HG03025 (cell line): ENCODE data around the gene LYZL2.
"Not testable (repeated sequence)": the region's sequence is repeated elsewhere in the genome, so short reads cannot be mapped to it uniquely, and the experiment has no call there.

Experiments
- ATAC-seq: cut with Tn5 transposase; IDR thresholded peaks from one replicate; pipeline ENCODE4 v1.9.1; 2021; ENCODE audit warnings: mild to moderate bottlenecking, moderate library complexity; ENCODE audit not compliant: unreplicated experiment, low FRiP score

Gene LYZL2

GRCh38 chr10:30639946-30640786 lies 10.6 kb upstream of the LYZL2 start:
- ATAC-seq, result no peak

- no peak for ATAC-seq
These were observed 8.4 kb upstream of the LYZL2 start for GRCh38 chr10:30637881-30638467.

- ATAC-seq, result no peak
These were observed 1.6 kb upstream of the LYZL2 start for GRCh38 chr10:30631188-30631587.

DNA sequence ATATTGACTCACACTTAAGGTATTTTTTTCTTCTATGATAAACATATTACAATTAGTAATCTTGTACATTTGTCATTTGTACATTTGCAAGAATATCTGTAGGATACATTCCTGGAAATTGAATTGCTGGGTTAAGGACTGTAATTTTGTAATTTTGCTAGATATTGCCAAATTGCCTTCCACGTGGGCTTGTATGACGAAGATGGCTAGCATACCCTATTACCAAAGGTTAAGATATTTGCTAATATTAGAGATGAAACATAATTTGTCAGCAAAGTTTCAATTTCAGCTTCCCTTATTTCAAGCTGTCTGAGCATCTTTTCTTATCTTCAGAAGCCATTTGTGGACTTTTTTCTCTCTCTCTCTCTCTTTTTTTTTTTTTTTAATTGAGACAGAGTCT lies 1.0 kb upstream of the LYZL2 start:
- no peak for ATAC-seq

- ATAC-seq, result not testable (repeated sequence)
These were observed 977 bp downstream of the LYZL2 start for GRCh38 chr10:30628576-30628975.

DNA sequence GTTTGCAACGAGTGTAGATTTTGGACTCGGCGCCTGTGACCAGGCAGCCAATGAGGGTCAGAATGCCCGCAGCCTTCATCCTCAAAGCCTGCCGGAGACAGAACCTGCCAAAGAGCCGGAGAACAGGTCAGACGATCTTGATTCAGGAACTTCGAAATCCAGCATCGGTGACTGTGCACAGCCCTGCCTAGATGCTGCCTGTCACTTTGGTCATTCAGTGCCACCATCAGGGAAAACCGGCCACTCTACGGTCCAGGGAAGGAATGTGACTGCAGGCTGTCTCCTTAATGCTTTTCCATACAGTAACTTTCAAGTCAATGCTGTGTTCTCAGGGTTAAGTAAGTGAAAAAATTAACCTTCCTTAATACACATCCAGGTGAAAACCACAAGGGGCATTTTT lies 2.7 kb downstream of the LYZL2 start:
- ATAC-seq, result not testable (repeated sequence)

- ATAC-seq, result not testable (repeated sequence)
These were observed 3.4 kb downstream of the LYZL2 start for GRCh38 chr10:30626196-30626595.

DNA sequence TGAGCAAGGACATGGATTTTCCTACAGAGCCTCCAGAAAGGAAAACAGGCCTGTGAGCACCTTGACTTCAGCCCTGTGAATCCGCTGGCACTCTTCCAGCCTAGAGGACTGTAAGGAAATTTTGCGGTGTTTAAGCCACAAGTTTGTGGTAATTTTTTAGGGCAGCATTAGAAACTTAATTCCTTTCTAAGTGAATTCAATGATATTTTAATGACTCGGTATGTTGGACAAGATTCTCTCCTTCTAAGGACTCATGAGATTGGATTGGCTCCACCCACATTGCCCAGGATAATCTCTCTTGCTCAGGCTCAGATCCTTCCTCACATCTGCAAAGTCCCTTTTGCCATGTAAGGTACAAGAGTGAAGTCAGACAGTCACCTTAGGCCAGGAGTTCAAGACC lies 4.5 kb downstream of the LYZL2 start:
- ATAC-seq, result no peak

- ATAC-seq, result no peak
These were observed 9.6 kb downstream of the LYZL2 start for GRCh38 chr10:30619966-30620365.

DNA sequence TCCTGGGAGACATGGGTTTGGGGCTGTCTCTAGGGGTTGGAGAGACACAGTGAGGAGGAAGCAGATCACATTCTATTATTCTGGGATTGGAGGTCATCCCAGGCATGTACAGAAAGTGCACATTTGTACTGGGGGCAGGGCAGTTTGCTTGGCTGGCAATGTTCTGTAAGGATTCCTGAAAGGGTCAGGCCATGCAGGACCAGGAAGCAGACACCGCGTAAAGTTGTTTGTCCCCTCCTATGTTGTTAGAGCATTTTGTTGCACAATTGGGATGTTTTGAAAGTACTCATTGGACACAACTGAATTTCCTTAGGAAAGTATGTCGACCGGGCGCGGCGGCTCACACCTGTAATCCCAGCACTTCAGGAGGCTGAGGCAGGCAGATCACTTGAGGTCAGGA lies 12.5 kb downstream of the LYZL2 start:
- no peak for ATAC-seq

GRCh38 chr10:30611041-30611440 lies 18.5 kb downstream of the LYZL2 start:
- ATAC-seq, result not testable (repeated sequence)

DNA sequence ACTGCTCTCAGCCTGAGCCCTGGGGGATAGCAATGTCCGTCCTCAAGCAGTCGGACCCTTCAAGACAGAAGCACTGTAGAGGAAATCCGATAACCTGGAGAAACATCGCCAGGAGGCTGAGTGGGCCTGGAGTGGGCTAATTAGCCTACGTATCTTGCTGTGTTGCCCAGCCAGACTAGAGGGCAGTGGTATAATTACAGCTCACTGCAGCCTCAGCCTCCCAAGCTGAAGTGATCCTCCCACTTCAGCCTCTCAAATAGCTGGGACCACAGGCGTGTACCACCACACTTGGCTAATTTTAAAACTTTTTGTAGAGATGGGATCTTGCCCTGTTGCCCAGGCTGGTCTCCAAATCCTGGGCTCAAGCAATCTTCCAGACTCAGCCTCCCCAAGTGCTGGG lies 21.7 kb downstream of the LYZL2 start:
- no peak for ATAC-seq

- no peak for ATAC-seq
These were observed 23.2 kb downstream of the LYZL2 start for GRCh38 chr10:30606313-30606712.

- not testable (repeated sequence) for ATAC-seq
These were observed 24.0 kb downstream of the LYZL2 start for GRCh38 chr10:30605341-30606121.

DNA sequence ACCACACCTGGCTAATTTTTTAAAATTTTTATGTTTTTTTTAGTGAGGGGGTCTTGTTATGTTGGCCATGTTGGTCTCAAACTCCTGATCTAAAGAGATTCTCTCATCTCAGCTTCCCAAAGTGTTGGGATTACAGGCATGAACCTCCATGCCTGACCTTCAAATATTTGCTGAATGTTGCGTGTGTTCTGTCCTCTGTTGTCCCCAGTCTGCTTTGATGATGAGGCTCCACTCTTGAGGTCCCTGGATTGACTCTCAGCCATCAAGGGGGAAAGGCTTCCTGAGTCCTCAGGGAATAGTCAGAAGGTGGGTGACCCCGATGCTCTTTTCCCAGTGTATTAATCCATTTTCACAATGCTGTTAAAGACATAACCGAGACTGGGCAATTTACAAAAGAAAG lies 26.0 kb downstream of the LYZL2 start:
- ATAC-seq, result no peak

DNA sequence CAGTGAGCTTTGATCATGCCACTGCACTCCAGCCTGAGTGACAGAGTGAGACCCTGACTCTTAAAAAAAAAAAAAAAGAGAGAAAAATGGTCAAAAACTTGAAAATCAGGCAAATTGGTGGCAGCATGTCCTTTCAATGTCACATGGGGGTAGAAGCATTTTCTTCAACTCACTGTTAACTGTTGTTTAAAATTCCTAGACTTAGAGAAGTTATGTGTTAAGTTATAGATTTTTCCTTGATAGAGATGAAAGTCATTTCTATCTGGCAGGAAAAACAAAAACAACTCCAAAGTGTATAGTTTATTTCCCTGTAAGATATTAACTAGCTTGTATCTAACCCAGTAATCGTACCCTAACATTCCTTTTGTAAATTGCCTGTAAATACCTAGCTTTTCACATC lies 26.8 kb downstream of the LYZL2 start:
- no peak for ATAC-seq

- no peak for ATAC-seq
These were observed 29.5 kb downstream of the LYZL2 start for GRCh38 chr10:30600005-30600404.

GRCh38 chr10:30598105-30598776 lies 31.3 kb downstream of the LYZL2 start:
- no peak for ATAC-seq

GRCh38 chr10:30597433-30597824 lies 32.1 kb downstream of the LYZL2 start:
- not testable (repeated sequence) for ATAC-seq

DNA sequence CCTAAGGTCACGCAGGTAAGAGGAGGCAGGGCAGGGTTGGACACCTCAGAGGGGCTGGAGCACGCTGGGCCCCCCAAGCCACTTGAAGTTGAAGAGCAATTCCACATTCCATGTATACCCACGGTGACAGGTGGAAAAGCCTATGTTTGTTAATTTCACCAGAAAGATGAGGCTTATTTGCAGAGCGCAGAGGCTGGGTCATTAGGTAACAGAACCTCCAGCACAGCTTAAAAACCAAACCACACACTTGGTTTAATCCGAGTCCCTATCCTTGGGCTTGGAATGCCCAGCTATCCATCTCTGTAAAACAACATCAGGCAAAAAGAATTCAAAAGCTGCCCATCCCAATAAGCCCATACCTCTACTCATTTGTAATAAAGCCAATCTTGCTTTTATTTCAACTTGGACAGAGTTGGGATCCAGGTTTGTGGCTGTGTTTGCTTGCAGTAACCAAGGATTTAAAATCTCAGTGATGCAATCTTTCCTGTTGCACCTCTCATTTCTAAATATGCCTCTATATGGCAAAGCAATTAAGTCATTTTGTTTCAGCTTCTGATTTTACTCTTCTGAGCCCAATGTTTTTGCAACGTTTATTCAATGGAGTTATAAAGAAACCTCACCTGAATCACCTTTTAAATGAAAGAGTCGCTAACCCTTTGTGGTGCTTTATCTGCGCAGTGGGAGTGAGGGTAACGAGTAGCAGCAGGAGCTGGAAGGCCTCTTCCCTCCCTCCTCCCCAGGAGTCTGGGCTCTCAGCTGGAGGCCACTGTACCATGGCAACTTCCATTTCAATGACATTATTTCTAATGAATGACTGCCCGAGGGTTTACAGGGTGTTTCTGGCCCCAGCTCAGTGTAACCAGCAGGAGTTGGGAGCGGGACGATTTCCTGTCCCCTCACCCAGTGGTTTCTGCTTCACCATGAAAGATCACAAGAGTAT lies 32.8 kb downstream of the LYZL2 start:
- ATAC-seq, result not testable (repeated sequence)
